ENCODE measurements around the gene FAM83E.
"Not testable (repeated sequence)": the region's sequence is repeated elsewhere in the genome, so short reads cannot be mapped to it uniquely, and the experiment has no call there.

FAM83E gene

DNA sequence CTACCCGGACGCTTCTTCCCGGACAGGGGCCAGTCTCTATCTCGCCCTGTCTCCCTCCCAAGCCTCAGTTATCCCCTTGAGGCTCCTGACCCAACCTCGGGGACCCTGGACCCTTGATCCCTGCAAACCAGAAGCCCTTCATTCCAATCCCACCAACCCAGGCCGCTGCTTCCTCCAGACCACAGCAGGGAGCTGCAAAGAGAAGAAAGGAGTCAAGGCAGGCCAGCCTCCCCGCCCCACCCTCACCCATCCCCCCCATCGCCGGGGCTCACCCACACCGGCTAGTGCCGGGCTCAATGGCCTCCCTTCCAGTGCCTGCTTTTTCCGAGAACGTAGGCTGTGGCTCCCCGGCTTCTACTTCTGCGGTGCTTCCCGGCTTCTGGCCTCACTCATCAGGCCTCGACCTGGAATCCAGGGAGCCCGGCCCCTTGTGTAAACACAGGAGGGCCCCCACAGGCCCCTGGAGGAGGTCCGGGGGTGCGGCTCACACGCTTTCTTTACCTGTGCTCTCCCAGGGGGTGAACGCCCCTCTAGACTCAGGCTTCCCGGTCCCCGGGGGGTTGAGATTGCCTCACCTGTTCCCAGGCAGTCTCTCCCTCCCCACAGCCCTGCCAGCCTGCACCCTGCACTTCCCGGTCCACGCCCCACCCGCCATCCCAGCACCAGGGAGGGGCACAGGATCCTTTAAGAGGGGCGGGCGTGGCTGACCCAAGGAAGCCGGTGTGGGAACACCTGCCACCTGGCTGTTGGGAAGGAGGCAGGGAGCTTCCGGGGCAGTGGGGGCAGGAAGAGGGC, at the start of gene FAM83E:
Gene FAM83E, minus strand, starts transcription at position 641 of the 795 bp plus-strand sequence. CDS start 1,704 bp downstream, outside the sequence.
- DNase-seq, result no peak

GRCh38 chr19:48664476-48664875, 49.6 kb upstream of the FAM83E start:
- no peak for DNase-seq

GRCh38 chr19:48663667-48664066, 48.8 kb upstream of the FAM83E start:
- no peak for DNase-seq

DNA sequence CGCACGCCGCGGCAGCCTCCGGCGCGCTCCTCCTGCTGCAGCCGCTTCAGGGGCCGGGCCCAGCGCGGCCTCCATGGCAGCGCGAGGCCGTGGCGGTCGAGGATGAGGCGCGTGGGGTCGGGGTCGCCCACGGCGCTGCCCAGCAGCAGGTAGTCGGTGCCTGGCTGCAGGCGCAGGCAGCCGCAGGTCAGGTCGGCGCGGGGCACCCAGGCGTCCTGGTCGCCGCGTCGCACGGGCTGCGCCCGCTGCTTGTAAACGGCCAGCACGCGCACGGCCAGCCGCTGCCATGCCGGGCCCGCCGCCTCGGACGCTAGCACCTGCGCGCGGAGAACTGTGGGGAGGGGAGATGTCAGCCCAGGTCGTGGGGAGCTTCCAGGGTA, 46.8 kb upstream of the FAM83E start:
- DNase-seq, result no peak

- peak; percentile 98 for DNase-seq
Measured at GRCh38 chr19:48660852-48661710, 46.2 kb upstream of the FAM83E start.

- peak; percentile 40 for DNase-seq
Measured at GRCh38 chr19:48659768-48660167, 44.9 kb upstream of the FAM83E start.

- no peak for DNase-seq
Measured at GRCh38 chr19:48658483-48658882, 43.6 kb upstream of the FAM83E start.

GRCh38 chr19:48657828-48658227, 43.0 kb upstream of the FAM83E start:
- not testable (repeated sequence) for DNase-seq

GRCh38 chr19:48656840-48657474, 42.1 kb upstream of the FAM83E start:
- DNase-seq, result no peak

GRCh38 chr19:48654299-48655059, 39.6 kb upstream of the FAM83E start:
- no peak for DNase-seq

DNA sequence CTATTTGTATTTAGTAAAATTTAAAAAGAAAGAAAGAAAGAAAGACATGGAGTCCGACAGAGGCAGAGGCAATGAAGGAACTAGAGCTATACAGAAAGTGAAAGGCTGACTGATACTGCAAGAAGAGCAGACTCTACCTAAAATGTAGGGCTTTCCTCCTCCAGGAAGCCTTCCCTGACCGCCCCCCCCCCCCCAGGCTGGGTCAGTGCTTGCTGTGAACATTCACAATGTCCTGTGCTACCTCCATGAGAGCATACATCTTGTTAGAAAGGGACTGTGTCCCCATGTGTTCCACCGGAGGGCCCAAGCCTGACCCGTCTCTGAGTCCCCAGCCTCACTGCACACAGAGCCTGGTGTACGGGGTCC, 36.8 kb upstream of the FAM83E start:
- no peak for DNase-seq

DNA sequence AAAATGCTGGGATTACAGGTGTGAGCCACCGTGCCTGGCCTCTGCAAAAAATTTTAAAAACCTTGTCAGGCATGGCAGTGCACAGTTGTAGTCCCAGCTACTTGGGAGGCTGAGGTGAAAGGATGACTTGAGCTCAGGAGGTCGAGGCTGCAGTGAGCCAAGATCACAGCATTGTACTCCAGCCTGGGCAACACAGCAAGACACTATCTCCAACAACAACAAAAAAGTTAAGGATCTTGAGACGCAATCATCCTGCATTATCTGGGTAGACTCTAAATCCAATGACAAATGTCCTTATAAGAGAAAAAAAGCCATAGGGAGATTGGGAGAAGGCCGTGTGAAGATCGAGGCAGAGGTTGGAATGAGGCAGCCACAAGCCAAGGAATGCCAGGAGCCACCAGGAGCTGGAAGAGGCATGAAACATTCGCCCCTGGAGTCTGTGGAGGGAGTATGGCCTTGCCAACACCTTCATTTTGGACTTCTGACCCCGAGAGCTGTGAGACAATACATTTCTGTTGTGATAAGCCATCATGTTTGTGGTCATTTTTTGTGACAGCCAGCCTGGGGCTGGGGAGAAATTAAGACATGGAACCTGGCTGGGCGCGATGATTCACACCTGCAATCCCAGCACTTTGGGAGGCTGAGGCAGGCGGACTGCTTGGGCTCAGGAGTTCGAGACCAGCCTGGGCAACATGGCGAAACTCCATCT, 36.3 kb upstream of the FAM83E start:
- no peak for DNase-seq

DNA sequence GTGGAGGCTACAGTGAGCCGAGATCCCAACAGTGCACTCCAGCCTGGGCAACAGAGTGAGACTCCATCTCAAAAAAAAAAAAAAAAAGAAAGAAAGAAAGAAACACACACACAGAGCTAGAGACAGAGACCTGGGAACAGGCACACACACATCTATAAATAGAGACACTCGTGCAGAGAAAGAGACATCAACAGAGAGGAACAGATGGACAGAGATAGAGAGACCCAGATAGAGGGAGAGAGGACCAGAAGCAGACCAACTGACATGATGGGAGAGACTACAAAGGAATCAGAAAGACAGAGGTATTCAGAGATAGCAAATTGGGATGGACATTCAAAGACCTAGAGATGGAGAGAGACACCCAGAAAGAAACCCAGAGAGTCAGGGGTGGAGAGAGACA, 33.3 kb upstream of the FAM83E start:
- DNase-seq, result no peak

GRCh38 chr19:48646722-48647216, 31.9 kb upstream of the FAM83E start:
- no peak for DNase-seq

DNA sequence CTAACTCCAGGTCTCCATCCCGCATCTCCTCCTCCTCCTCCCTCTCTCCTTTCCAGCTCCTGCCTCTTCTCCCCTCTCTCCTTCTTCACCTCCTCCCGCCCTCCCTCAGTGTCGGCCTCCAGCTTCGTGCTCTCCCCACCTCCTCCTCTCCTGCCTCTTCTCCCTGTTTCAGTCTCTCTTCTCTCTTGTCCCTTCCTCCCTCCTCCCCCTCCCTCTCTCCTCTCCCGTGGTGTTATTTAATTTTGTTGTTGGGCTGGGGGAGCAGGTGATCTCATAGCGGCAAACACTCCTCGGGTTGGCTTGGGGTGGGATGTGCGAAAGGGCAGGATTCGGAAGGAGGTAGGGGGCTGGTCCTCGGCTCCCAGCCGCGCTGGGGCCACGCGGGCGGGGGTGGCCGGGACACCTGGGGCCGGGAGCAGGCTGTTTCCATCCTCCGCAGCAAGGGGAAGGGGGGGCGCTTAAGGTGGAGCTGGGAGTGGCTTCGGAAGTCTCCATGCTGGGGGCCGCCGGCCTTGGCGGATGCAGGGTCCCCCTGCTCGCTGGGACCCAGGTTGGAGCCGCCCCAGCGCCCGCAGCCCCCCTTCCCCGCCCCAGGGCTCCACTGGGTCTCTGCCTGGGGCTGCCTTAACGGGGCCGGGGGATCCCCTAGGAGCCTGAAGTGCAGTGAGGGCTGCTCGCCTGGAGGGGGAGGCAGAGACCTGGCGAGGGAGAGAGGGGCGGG, 31.3 kb upstream of the FAM83E start, which contains the start of gene CA11:
Gene CA11, minus strand, starts transcription at position 187 of the 721 bp plus-strand sequence. CDS start 555 bp downstream, outside the sequence.
- DNase-seq, result peak; percentile 74

DNA sequence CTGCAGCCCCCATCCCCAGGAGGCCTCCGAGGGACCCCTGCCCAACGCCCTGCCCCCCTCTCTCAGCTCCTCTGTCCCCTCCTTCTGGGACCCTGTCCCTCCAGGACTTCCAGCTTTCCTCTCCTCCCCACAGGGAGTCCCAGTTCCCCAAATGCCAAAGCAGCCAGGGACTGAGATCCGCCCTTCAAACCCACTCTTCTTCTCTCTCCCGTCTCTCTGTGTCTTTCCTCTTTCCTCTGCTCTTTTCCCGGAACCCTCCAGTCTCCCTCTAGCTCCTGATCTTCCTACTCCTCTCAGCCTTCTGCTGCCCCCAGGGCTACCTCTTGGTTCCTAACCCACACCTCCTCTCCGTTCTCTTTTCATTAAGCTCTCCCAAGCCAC, 30.7 kb upstream of the FAM83E start:
- no peak for DNase-seq

GRCh38 chr19:48644839-48645619, 30.2 kb upstream of the FAM83E start:
- DNase-seq, result peak; percentile 60

DNA sequence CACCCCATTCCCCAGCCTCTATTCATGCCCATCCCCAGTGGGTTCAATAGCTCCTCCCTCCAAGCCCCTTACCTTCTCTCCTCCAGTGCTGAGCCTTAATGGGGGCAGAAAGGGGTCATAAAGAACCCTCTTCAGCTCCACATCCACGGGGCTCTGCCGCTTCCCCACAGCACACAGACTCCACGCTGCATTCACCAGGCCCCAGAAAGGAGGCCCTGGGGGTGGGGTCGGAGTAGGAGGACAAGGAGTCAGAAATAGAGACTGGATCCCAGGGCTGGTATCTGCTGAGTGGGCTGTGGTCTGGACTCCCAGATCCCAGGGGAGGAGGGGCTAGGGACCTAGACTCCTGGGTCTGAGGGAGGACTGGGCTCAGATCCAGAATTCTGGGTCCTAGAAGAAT, 29.5 kb upstream of the FAM83E start:
- no peak for DNase-seq

GRCh38 chr19:48642862-48643261, 28.0 kb upstream of the FAM83E start:
- DNase-seq, result no peak

GRCh38 chr19:48641850-48642249, 27.0 kb upstream of the FAM83E start:
- no peak for DNase-seq

Data from MV-4-11 (cell line).